ENCODE measurements around the gene HTR7. TPM values are rescaled to one million over a fixed set of nuclear protein-coding genes. Genes with fewer than 3 reads are reported as not detected.

The HTR7 gene
- total and polyA plus RNA-seq, 4 donors, result 0.12 to 0.65 (median 0.33) TPM

GRCh38 chr10:90862908-90863514, 5.2 kb upstream of the HTR7 start:
- H3K36me3 ChIP-seq (ENCODE audit: control insufficient read depth in 4 of 4, insufficient read depth in 4 of 4, low read length in 4 of 4), result no peaks in the 10 kb centered on the region
- no peak overlapping the region for H3K4me3 ChIP-seq
- no peak overlapping the region for H3K27ac ChIP-seq (ENCODE audit: low read depth in 1 of 2, low read length in 1 of 2)
- no peaks in the 10 kb centered on the region for H3K4me1 ChIP-seq (ENCODE audit: control insufficient read depth in 5 of 5, insufficient read depth in 5 of 5, low read length in 5 of 5)
- ATAC-seq (ENCODE audit: insufficient read depth, low FRiP score) (no peak), DNase-seq (peak in 2 of 3 donors; percentile 37 to 52)
- TF ChIP-seq CTCF (IDR thresholded peaks at IDR 0.05; ENCODE audit: control extremely low read depth, extremely low read depth), result peak; percentile 33
- no peak overlapping the region for H3K9ac ChIP-seq (ENCODE audit: insufficient read depth in 1 of 2, low read length in 2 of 2)
- H3K9me3 ChIP-seq (ENCODE audit: control insufficient read depth in 4 of 4, insufficient read depth in 3 of 4, low read length in 3 of 4), result no peaks in the 10 kb centered on the region
- H3K27me3 ChIP-seq (ENCODE audit: control insufficient read depth in 3 of 3, insufficient read depth in 3 of 3, low read length in 2 of 3), result peaks cover 0 to 7% (median 5%) of the 10 kb centered on the region in 3 donors
- WGBS, 2 donors, result 26 to 38% methylated on average over 2 of the region's 2 CpGs

- TF ChIP-seq CTCF (IDR thresholded peaks at IDR 0.05; ENCODE audit: control extremely low read depth, extremely low read depth), result no peak
- Histone ChIP-seq H3K36me3 (ENCODE audit: control insufficient read depth in 4 of 4, insufficient read depth in 4 of 4, low read length in 4 of 4) (no peaks in the 10 kb centered on the region), H3K9me3 (ENCODE audit: control insufficient read depth in 4 of 4, insufficient read depth in 3 of 4, low read length in 3 of 4) (no peaks in the 10 kb centered on the region), H3K4me3 (no peak overlapping the region), H3K4me1 (ENCODE audit: control insufficient read depth in 5 of 5, insufficient read depth in 5 of 5, low read length in 5 of 5) (peaks cover 0 to 4% (median 0%) of the 10 kb centered on the region in 5 donors), H3K27me3 (ENCODE audit: control insufficient read depth in 3 of 3, insufficient read depth in 3 of 3, low read length in 2 of 3) (peaks cover 0 to 22% (median 18%) of the 10 kb centered on the region in 3 donors), H3K9ac (ENCODE audit: insufficient read depth in 1 of 2, low read length in 2 of 2) (no peak overlapping the region), H3K27ac (ENCODE audit: low read depth in 1 of 2, low read length in 1 of 2) (no peak overlapping the region)
- DNase-seq (no peak), ATAC-seq (ENCODE audit: insufficient read depth, low FRiP score) (no peak)
- 86 to 93% methylated on average over 1 of the region's 1 CpG for WGBS, 2 donors
These were observed 3.0 kb upstream of the HTR7 start for GRCh38 chr10:90860790-90861189.

DNA sequence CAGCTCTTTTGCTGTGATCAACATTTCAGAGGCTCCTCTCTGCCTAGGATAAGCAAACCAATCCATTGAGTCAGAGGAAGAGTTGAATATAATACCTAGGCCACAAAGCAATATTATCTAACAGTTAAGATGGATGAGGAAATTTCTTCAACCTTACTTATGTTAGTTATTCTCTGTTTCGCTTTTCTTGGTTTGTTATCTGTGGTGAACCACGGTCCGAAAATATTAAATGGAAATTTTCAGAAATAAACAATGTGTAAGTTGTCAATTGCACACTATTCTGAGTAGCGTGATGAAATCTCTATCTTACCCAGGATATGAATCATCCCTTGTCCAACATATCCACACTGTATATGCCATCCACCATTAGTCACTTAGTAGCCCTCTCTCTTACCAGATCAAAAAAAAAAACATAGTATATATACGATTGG, 1.5 kb upstream of the HTR7 start:
- peaks cover 0 to 36% (median 31%) of the 10 kb centered on the region in 3 donors for H3K27me3 ChIP-seq (ENCODE audit: control insufficient read depth in 3 of 3, insufficient read depth in 3 of 3, low read length in 2 of 3)
- no peak overlapping the region for H3K9ac ChIP-seq (ENCODE audit: insufficient read depth in 1 of 2, low read length in 2 of 2)
- 66 to 68% methylated on average over 5 of the region's 5 CpGs for WGBS, 2 donors
- ATAC-seq (ENCODE audit: insufficient read depth, low FRiP score), result no peak
- H3K36me3 ChIP-seq (ENCODE audit: control insufficient read depth in 4 of 4, insufficient read depth in 4 of 4, low read length in 4 of 4), result no peaks in the 10 kb centered on the region
- H3K27ac ChIP-seq (ENCODE audit: low read depth in 1 of 2, low read length in 1 of 2), result no peak overlapping the region
- no peak for DNase-seq
- TF ChIP-seq CTCF (IDR thresholded peaks at IDR 0.05; ENCODE audit: control extremely low read depth, extremely low read depth), result no peak
- no peak overlapping the region for H3K4me3 ChIP-seq
- H3K4me1 ChIP-seq (ENCODE audit: control insufficient read depth in 5 of 5, insufficient read depth in 5 of 5, low read length in 5 of 5), result peaks cover 0 to 4% (median 0%) of the 10 kb centered on the region in 5 donors
- no peaks in the 10 kb centered on the region for H3K9me3 ChIP-seq (ENCODE audit: control insufficient read depth in 4 of 4, insufficient read depth in 3 of 4, low read length in 3 of 4)
